ENCODE results near the gene AKAP6. TPM values are rescaled to one million over a fixed set of nuclear protein-coding genes. Genes with fewer than 3 reads are reported as not detected.
A peak's percentile ranks its signal among the peaks of the same experiment; 100 is the strongest.
"Not testable (repeated sequence)": the region's sequence is repeated elsewhere in the genome, so short reads cannot be mapped to it uniquely, and the experiment has no call there.

AKAP6 gene
- polyA plus RNA-seq, 6 donors from 2014 or later, result 1.6 to 12.4 (median 6.5) TPM

- no peak overlapping the region for H3K4me3 Mint-ChIP-seq
- peaks cover 0 to 11% of the 10 kb centered on the region in 2 donors for H3K36me3 Mint-ChIP-seq
- DNase-seq (no peak), ATAC-seq (ENCODE audit: low read depth in 2 of 2) (no peak)
- H3K9me3 Mint-ChIP-seq, result peaks cover 0 to 13% (median 11%) of the 10 kb centered on the region in 7 donors
- H3K27me3 Mint-ChIP-seq, result peaks cover 11 to 21% (median 15%) of the 10 kb centered on the region in 3 donors
- H3K4me1 Mint-ChIP-seq, result peaks cover 0 to 5% (median 0%) of the 10 kb centered on the region in 3 donors
- no peak overlapping the region for H3K27ac Mint-ChIP-seq
Measured at GRCh38 chr14:32384464-32384863, 55.4 kb downstream of the AKAP6 start.

GRCh38 chr14:32387295-32387694 lies 58.2 kb downstream of the AKAP6 start:
- H3K9me3 Mint-ChIP-seq, result peaks cover 2 to 30% (median 20%) of the 10 kb centered on the region in 7 donors
- peaks cover 4 to 20% of the 10 kb centered on the region in 2 donors for H3K36me3 Mint-ChIP-seq
- not testable (repeated sequence) for DNase-seq; H3K4me3 Mint-ChIP-seq; H3K4me1 Mint-ChIP-seq; H3K27ac Mint-ChIP-seq; ATAC-seq (ENCODE audit: low read depth in 2 of 2)
- H3K27me3 Mint-ChIP-seq, result peaks cover 16 to 37% (median 25%) of the 10 kb centered on the region in 3 donors

GRCh38 chr14:32393119-32393518 lies 64.0 kb downstream of the AKAP6 start:
- Mint-ChIP-seq H3K4me1 (no peaks in the 10 kb centered on the region), H3K36me3 (peaks cover 4 to 17% of the 10 kb centered on the region in 2 donors), H3K4me3 (no peak overlapping the region), H3K9me3 (peaks cover 2 to 30% (median 20%) of the 10 kb centered on the region in 7 donors), H3K27ac (no peak overlapping the region), H3K27me3 (peaks cover 20 to 34% (median 33%) of the 10 kb centered on the region in 3 donors)
- ATAC-seq (ENCODE audit: low read depth in 2 of 2), result no peak
- no peak for DNase-seq

- H3K27me3 Mint-ChIP-seq, result peaks cover 16 to 27% (median 26%) of the 10 kb centered on the region in 3 donors
- H3K27ac Mint-ChIP-seq, result no peak overlapping the region
Measured at GRCh38 chr14:32394038-32394437, 64.9 kb downstream of the AKAP6 start.

GRCh38 chr14:32396885-32397284 lies 67.8 kb downstream of the AKAP6 start:
- no peaks in the 10 kb centered on the region for H3K36me3 Mint-ChIP-seq
- DNase-seq (no peak), ATAC-seq (ENCODE audit: low read depth in 2 of 2) (no peak)
- H3K27me3 Mint-ChIP-seq, result peaks cover under 1 to 14% (median 5%) of the 10 kb centered on the region in 3 donors
- H3K27ac Mint-ChIP-seq, result no peak overlapping the region
- H3K4me1 Mint-ChIP-seq, result no peaks in the 10 kb centered on the region
- no peak overlapping the region for H3K4me3 Mint-ChIP-seq
- H3K9me3 Mint-ChIP-seq, result no peaks in the 10 kb centered on the region

More at GRCh38 chr14:32394038-32394437, 64.9 kb downstream of the AKAP6 start:
- DNase-seq (no peak), ATAC-seq (ENCODE audit: low read depth in 2 of 2) (no peak)
- no peak overlapping the region for H3K4me3 Mint-ChIP-seq
- no peaks in the 10 kb centered on the region for H3K4me1 Mint-ChIP-seq
- peaks cover 2 to 21% (median 12%) of the 10 kb centered on the region in 7 donors for H3K9me3 Mint-ChIP-seq
- peaks cover 4 to 12% of the 10 kb centered on the region in 2 donors for H3K36me3 Mint-ChIP-seq

GRCh38 chr14:32397861-32398640 lies 69.0 kb downstream of the AKAP6 start:
- ATAC-seq (ENCODE audit: low read depth in 2 of 2) (no peak), DNase-seq (no peak)
- Mint-ChIP-seq H3K4me3 (no peak overlapping the region), H3K9me3 (no peaks in the 10 kb centered on the region), H3K4me1 (no peaks in the 10 kb centered on the region), H3K27ac (no peak overlapping the region), H3K27me3 (peaks cover 0 to 14% (median 6%) of the 10 kb centered on the region in 3 donors), H3K36me3 (no peaks in the 10 kb centered on the region)

GRCh38 chr14:32399920-32400319 lies 70.8 kb downstream of the AKAP6 start:
- no peak overlapping the region for H3K4me3 Mint-ChIP-seq
- DNase-seq, result no peak
- H3K27me3 Mint-ChIP-seq, result peaks cover 0 to 12% (median 6%) of the 10 kb centered on the region in 3 donors

GRCh38 chr14:32400480-32400879 lies 71.4 kb downstream of the AKAP6 start:
- H3K4me1 Mint-ChIP-seq, result no peaks in the 10 kb centered on the region
- no peak for ATAC-seq (ENCODE audit: low read depth in 2 of 2)
- no peaks in the 10 kb centered on the region for H3K9me3 Mint-ChIP-seq
- DNase-seq, result no peak
- H3K36me3 Mint-ChIP-seq, result no peaks in the 10 kb centered on the region
- peaks cover 0 to 11% (median 6%) of the 10 kb centered on the region in 3 donors for H3K27me3 Mint-ChIP-seq
- no peak overlapping the region for H3K4me3 Mint-ChIP-seq
- H3K27ac Mint-ChIP-seq, result no peak overlapping the region

More at GRCh38 chr14:32399920-32400319, 70.8 kb downstream of the AKAP6 start:
- Mint-ChIP-seq H3K27ac (peak overlapping the region in 1 of 6 donors; percentile 16), H3K9me3 (no peaks in the 10 kb centered on the region), H3K4me1 (no peaks in the 10 kb centered on the region), H3K36me3 (no peaks in the 10 kb centered on the region)
- ATAC-seq (ENCODE audit: low read depth in 2 of 2), result no peak

GRCh38 chr14:32403021-32403420 lies 73.9 kb downstream of the AKAP6 start:
- DNase-seq, result no peak
- H3K36me3 Mint-ChIP-seq, result no peaks in the 10 kb centered on the region
- H3K27ac Mint-ChIP-seq, result no peak overlapping the region
- H3K27me3 Mint-ChIP-seq, result peaks cover 0 to 13% (median 11%) of the 10 kb centered on the region in 3 donors
- no peaks in the 10 kb centered on the region for H3K9me3 Mint-ChIP-seq
- no peak overlapping the region for H3K4me3 Mint-ChIP-seq
- ATAC-seq (ENCODE audit: low read depth in 2 of 2), result no peak
- no peaks in the 10 kb centered on the region for H3K4me1 Mint-ChIP-seq

- DNase-seq, result no peak
- Mint-ChIP-seq H3K27me3 (peaks cover 0 to 13% (median 11%) of the 10 kb centered on the region in 3 donors), H3K9me3 (no peaks in the 10 kb centered on the region), H3K4me1 (no peaks in the 10 kb centered on the region), H3K27ac (no peak overlapping the region), H3K4me3 (no peak overlapping the region), H3K36me3 (no peaks in the 10 kb centered on the region)
- ATAC-seq (ENCODE audit: low read depth in 2 of 2), result no peak
Measured at GRCh38 chr14:32403688-32404087, 74.6 kb downstream of the AKAP6 start.

GRCh38 chr14:32404784-32405573 lies 75.9 kb downstream of the AKAP6 start:
- Mint-ChIP-seq H3K36me3 (no peaks in the 10 kb centered on the region), H3K27me3 (peaks cover 0 to 13% (median 11%) of the 10 kb centered on the region in 3 donors), H3K27ac (no peak overlapping the region)

GRCh38 chr14:32405856-32406255 lies 76.8 kb downstream of the AKAP6 start:
- H3K36me3 Mint-ChIP-seq, result no peaks in the 10 kb centered on the region
- DNase-seq (no peak), ATAC-seq (ENCODE audit: low read depth in 2 of 2) (no peak)
- H3K4me1 Mint-ChIP-seq, result no peaks in the 10 kb centered on the region
- H3K27me3 Mint-ChIP-seq, result peaks cover 0 to 13% (median 11%) of the 10 kb centered on the region in 3 donors
- H3K4me3 Mint-ChIP-seq, result no peak overlapping the region
- no peak overlapping the region for H3K27ac Mint-ChIP-seq
- H3K9me3 Mint-ChIP-seq, result no peaks in the 10 kb centered on the region

More at GRCh38 chr14:32404784-32405573, 75.9 kb downstream of the AKAP6 start:
- no peaks in the 10 kb centered on the region for H3K9me3 Mint-ChIP-seq
- no peak for ATAC-seq (ENCODE audit: low read depth in 2 of 2)
- no peak for DNase-seq
- H3K4me1 Mint-ChIP-seq, result no peaks in the 10 kb centered on the region
- H3K4me3 Mint-ChIP-seq, result no peak overlapping the region

- no peak for ATAC-seq (ENCODE audit: low read depth in 2 of 2)
- Mint-ChIP-seq H3K4me1 (no peaks in the 10 kb centered on the region), H3K4me3 (no peak overlapping the region)
Measured at GRCh38 chr14:32407130-32407529, 78.0 kb downstream of the AKAP6 start.

More at GRCh38 chr14:32407130-32407529, 78.0 kb downstream of the AKAP6 start:
- peaks cover 0 to 13% (median 11%) of the 10 kb centered on the region in 3 donors for H3K27me3 Mint-ChIP-seq
- no peaks in the 10 kb centered on the region for H3K36me3 Mint-ChIP-seq
- H3K9me3 Mint-ChIP-seq, result no peaks in the 10 kb centered on the region
- peak overlapping the region in 1 of 6 donors; percentile 3 for H3K27ac Mint-ChIP-seq
- no peak for DNase-seq

Data from naive B cell (primary cell).